ENCODE results near the gene CTDSPL.

CTDSPL gene

GRCh38 chr3:37924453-37924852 lies 62.8 kb downstream of the CTDSPL start:
- TF ChIP-seq EP300 (IDR thresholded peaks at IDR 0.05; ENCODE audit: borderline replicate concordance) (no peak), TCF12 (IDR thresholded peaks at IDR 0.05; ENCODE audit: low read depth) (no peak), EGR1 (IDR thresholded peaks at IDR 0.05) (no peak), RAD21 (IDR thresholded peaks at IDR 0.05; ENCODE audit: low read depth) (no peak), TEAD4 (IDR thresholded peaks at IDR 0.05) (no peak), FOXM1 (IDR thresholded peaks at IDR 0.05; ENCODE audit: borderline replicate concordance, low read depth) (no peak), USF1 (IDR thresholded peaks at IDR 0.05) (no peak), CEBPB (IDR thresholded peaks at IDR 0.05) (no peak), NFIC (IDR thresholded peaks at IDR 0.05) (no peak), YY1 (IDR thresholded peaks at IDR 0.05; ENCODE audit: low read depth) (no peak), TAF1 (IDR thresholded peaks at IDR 0.05; ENCODE audit: low read depth) (no peak), CREB1 (IDR thresholded peaks at IDR 0.05; ENCODE audit: low read depth) (no peak), ZBTB7A (IDR thresholded peaks at IDR 0.05; ENCODE audit: low read depth) (no peak)
- TF ChIP-seq, protein P1, sequence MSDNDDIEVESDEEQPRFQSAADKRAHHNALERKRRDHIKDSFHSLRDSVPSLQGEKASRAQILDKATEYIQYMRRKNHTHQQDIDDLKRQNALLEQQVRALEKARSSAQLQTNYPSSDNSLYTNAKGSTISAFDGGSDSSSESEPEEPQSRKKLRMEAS (IDR thresholded peaks at IDR 0.05), result no peak
- TF ChIP-seq, protein P2, sequence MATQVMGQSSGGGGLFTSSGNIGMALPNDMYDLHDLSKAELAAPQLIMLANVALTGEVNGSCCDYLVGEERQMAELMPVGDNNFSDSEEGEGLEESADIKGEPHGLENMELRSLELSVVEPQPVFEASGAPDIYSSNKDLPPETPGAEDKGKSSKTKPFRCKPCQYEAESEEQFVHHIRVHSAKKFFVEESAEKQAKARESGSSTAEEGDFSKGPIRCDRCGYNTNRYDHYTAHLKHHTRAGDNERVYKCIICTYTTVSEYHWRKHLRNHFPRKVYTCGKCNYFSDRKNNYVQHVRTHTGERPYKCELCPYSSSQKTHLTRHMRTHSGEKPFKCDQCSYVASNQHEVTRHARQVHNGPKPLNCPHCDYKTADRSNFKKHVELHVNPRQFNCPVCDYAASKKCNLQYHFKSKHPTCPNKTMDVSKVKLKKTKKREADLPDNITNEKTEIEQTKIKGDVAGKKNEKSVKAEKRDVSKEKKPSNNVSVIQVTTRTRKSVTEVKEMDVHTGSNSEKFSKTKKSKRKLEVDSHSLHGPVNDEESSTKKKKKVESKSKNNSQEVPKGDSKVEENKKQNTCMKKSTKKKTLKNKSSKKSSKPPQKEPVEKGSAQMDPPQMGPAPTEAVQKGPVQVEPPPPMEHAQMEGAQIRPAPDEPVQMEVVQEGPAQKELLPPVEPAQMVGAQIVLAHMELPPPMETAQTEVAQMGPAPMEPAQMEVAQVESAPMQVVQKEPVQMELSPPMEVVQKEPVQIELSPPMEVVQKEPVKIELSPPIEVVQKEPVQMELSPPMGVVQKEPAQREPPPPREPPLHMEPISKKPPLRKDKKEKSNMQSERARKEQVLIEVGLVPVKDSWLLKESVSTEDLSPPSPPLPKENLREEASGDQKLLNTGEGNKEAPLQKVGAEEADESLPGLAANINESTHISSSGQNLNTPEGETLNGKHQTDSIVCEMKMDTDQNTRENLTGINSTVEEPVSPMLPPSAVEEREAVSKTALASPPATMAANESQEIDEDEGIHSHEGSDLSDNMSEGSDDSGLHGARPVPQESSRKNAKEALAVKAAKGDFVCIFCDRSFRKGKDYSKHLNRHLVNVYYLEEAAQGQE (IDR thresholded peaks at IDR 0.05; ENCODE audit: low read depth), result no peak

- TF ChIP-seq TCF12 (IDR thresholded peaks at IDR 0.05; ENCODE audit: low read depth), result no peak
- no peak for TF ChIP-seq TAF1 (IDR thresholded peaks at IDR 0.05; ENCODE audit: low read depth)
- TF ChIP-seq EP300 (IDR thresholded peaks at IDR 0.05; ENCODE audit: borderline replicate concordance), result no peak
- TF ChIP-seq ZBTB7A (IDR thresholded peaks at IDR 0.05; ENCODE audit: low read depth), result no peak
- no peak for TF ChIP-seq TEAD4 (IDR thresholded peaks at IDR 0.05)
- TF ChIP-seq RAD21 (IDR thresholded peaks at IDR 0.05; ENCODE audit: low read depth), result no peak
- no peak for TF ChIP-seq EGR1 (IDR thresholded peaks at IDR 0.05)
- TF ChIP-seq NFIC (IDR thresholded peaks at IDR 0.05), result no peak
- no peak for TF ChIP-seq FOXM1 (IDR thresholded peaks at IDR 0.05; ENCODE audit: borderline replicate concordance, low read depth)
- TF ChIP-seq, protein P1 (IDR thresholded peaks at IDR 0.05), result no peak
- TF ChIP-seq CREB1 (IDR thresholded peaks at IDR 0.05; ENCODE audit: low read depth), result no peak
- TF ChIP-seq USF1 (IDR thresholded peaks at IDR 0.05), result no peak
These were observed 63.5 kb downstream of the CTDSPL start for GRCh38 chr3:37925157-37925556.

GRCh38 chr3:37926611-37927010 lies 64.9 kb downstream of the CTDSPL start:
- TF ChIP-seq TCF12 (IDR thresholded peaks at IDR 0.05; ENCODE audit: low read depth) (no peak), NFIC (IDR thresholded peaks at IDR 0.05) (no peak), USF1 (IDR thresholded peaks at IDR 0.05) (no peak), EP300 (IDR thresholded peaks at IDR 0.05; ENCODE audit: borderline replicate concordance) (no peak), EGR1 (IDR thresholded peaks at IDR 0.05) (no peak), CEBPB (IDR thresholded peaks at IDR 0.05) (no peak), CREB1 (IDR thresholded peaks at IDR 0.05; ENCODE audit: low read depth) (no peak), FOXM1 (IDR thresholded peaks at IDR 0.05; ENCODE audit: borderline replicate concordance, low read depth) (no peak)
- TF ChIP-seq, protein P1 (IDR thresholded peaks at IDR 0.05), result no peak

GRCh38 chr3:37930495-37930894 lies 68.8 kb downstream of the CTDSPL start:
- TF ChIP-seq YY1 (IDR thresholded peaks at IDR 0.05; ENCODE audit: low read depth) (no peak), CEBPB (IDR thresholded peaks at IDR 0.05) (no peak), TCF12 (IDR thresholded peaks at IDR 0.05; ENCODE audit: low read depth) (no peak), USF1 (IDR thresholded peaks at IDR 0.05) (no peak), TEAD4 (IDR thresholded peaks at IDR 0.05) (no peak), ZBTB7A (IDR thresholded peaks at IDR 0.05; ENCODE audit: low read depth) (no peak), TAF1 (IDR thresholded peaks at IDR 0.05; ENCODE audit: low read depth) (no peak), NFIC (IDR thresholded peaks at IDR 0.05) (no peak), EGR1 (IDR thresholded peaks at IDR 0.05) (no peak), FOXM1 (IDR thresholded peaks at IDR 0.05; ENCODE audit: borderline replicate concordance, low read depth) (no peak), CREB1 (IDR thresholded peaks at IDR 0.05; ENCODE audit: low read depth) (no peak), EP300 (IDR thresholded peaks at IDR 0.05; ENCODE audit: borderline replicate concordance) (no peak), RAD21 (IDR thresholded peaks at IDR 0.05; ENCODE audit: low read depth) (no peak)
- TF ChIP-seq, protein P1 (IDR thresholded peaks at IDR 0.05), result no peak
- TF ChIP-seq, protein P2 (IDR thresholded peaks at IDR 0.05; ENCODE audit: low read depth), result no peak
